GM23248 (cell line): ENCODE results near the gene CD58.

Source experiments
- EZH2 ChIP-seq: fragments of 200-600 bp; sonication (generic); IDR thresholded peaks from 2 replicates; pipeline ENCODE4 v1.6.1; 2018; ENCODE audit warnings: antibody characterized with exemption, mild to moderate bottlenecking; ENCODE audit not compliant: insufficient read depth, poor library complexity, severe bottlenecking
- EZH2phosphoT487 ChIP-seq: fragments of 200-600 bp; sonication (generic); IDR thresholded peaks from 2 replicates; pipeline ENCODE4 v1.6.1; 2018; ENCODE audit warnings: antibody characterized with exemption, moderate library complexity, mild to moderate bottlenecking, low read depth; ENCODE audit not compliant: insufficient read depth

DNA sequence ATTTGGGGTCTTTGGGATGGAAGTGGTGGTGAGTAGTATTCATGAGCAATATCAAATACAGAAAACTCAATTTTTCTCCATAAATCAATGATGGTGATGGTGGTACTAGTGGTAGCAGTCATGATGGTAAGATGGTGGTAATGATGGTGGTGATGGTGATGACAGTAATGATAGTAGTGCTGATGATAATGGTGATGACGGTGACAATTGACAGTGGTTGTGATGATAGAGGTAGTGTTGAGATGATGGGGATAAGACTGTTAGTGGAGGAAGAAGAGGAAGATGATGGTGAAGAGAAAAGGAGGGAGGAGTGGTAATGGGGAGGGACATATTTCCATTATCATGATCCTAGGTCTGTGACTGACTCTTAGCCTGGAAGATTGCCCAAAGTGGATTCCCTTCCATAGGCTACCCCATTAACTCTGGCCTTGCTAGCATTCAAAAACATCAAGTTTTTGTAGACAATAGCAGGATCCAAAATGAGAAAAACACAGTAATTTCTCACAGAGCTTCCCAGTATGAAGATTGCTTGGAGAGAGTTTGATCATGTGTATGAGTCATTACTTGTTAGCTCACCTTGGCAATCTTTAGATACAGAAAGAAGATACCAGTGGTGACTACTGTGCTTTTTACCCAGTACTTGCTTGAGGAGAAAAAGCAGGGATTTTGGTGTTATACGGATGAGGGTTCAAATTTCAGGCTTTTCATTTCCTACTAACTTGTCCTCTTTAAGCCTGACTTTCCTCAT lies 103.8 kb downstream of the CD58 start:
- no peak for TF ChIP-seq EZH2
- no peak for TF ChIP-seq EZH2phosphoT487
